ENCODE measurements around the gene NTMT2.

GRCh38 chr1:170114906-170115305 lies 30.9 kb upstream of the NTMT2 start:
- TF ChIP-seq ZFX (IDR thresholded peaks at IDR 0.05): no peak
- TF ChIP-seq, protein P1, sequence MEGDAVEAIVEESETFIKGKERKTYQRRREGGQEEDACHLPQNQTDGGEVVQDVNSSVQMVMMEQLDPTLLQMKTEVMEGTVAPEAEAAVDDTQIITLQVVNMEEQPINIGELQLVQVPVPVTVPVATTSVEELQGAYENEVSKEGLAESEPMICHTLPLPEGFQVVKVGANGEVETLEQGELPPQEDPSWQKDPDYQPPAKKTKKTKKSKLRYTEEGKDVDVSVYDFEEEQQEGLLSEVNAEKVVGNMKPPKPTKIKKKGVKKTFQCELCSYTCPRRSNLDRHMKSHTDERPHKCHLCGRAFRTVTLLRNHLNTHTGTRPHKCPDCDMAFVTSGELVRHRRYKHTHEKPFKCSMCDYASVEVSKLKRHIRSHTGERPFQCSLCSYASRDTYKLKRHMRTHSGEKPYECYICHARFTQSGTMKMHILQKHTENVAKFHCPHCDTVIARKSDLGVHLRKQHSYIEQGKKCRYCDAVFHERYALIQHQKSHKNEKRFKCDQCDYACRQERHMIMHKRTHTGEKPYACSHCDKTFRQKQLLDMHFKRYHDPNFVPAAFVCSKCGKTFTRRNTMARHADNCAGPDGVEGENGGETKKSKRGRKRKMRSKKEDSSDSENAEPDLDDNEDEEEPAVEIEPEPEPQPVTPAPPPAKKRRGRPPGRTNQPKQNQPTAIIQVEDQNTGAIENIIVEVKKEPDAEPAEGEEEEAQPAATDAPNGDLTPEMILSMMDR (conservative IDR thresholded peaks at IDR 0.05): no peak
